ENCODE measurements around the gene TMEM245.

- no peak for TF ChIP-seq CTCF (IDR thresholded peaks at IDR 0.05)
- no peak for TF ChIP-seq POLR2A (IDR thresholded peaks at IDR 0.05)
These were observed 57.2 kb downstream of the TMEM245 start for GRCh38 chr9:109062543-109062942.
